ENCODE data around the gene SCUBE1. TPM values are rescaled to one million over a fixed set of nuclear protein-coding genes. Genes with fewer than 3 reads are reported as not detected.

Gene SCUBE1
- total and polyA plus RNA-seq, 3 donors from 2014 or later = 11.0 to 28.9 (median 23.5) TPM

GRCh38 chr22:43262990-43263644 lies 80.1 kb downstream of the SCUBE1 start:
- DNase-seq = no peak
- Histone ChIP-seq H3K4me1 (peaks cover 39% of the 10 kb centered on the region), H3K9me3 (no peaks in the 10 kb centered on the region), H3K4me3 (no peak overlapping the region), H3K36me3 (ENCODE audit: low read depth, missing control alignments) (no peaks in the 10 kb centered on the region), H3K27ac (no peak overlapping the region), H3K27me3 (no peaks in the 10 kb centered on the region)
- no peak for TF ChIP-seq POLR2A (IDR thresholded peaks at IDR 0.05)
- no peak for TF ChIP-seq CTCF (IDR thresholded peaks at IDR 0.05)
- 60 to 73% methylated on average over 19 of the region's 19 CpGs for WGBS, 2 donors
- intact Hi-C loops (cut with DNase I; ENCODE audit: low total_unique reads) = no loop called here

GRCh38 chr22:43260331-43261231 lies 82.6 kb downstream of the SCUBE1 start:
- DNase-seq = peak; percentile 81
- 44 to 64% methylated on average over 7 to 17 of the region's 17 CpGs for WGBS, 2 donors
- Histone ChIP-seq H3K27ac (peak overlapping the region in 1 of 2 donors; percentile 57), H3K36me3 (ENCODE audit: low read depth, missing control alignments) (no peaks in the 10 kb centered on the region), H3K4me3 (no peak overlapping the region), H3K4me1 (peaks cover 50% of the 10 kb centered on the region), H3K9me3 (no peaks in the 10 kb centered on the region), H3K27me3 (no peaks in the 10 kb centered on the region)
- intact Hi-C loops (cut with DNase I; ENCODE audit: low total_unique reads) = no loop called here
- TF ChIP-seq POLR2A (IDR thresholded peaks at IDR 0.05) (no peak), CTCF (IDR thresholded peaks at IDR 0.05) (no peak)

- no peak overlapping the region for H3K27ac ChIP-seq
- no peak for DNase-seq
- peaks cover 34% of the 10 kb centered on the region for H3K4me1 ChIP-seq
- intact Hi-C loops (cut with DNase I; ENCODE audit: low total_unique reads) = no loop called here
- no peaks in the 10 kb centered on the region for H3K36me3 ChIP-seq (ENCODE audit: low read depth, missing control alignments)
- H3K27me3 ChIP-seq = no peaks in the 10 kb centered on the region
- TF ChIP-seq POLR2A (IDR thresholded peaks at IDR 0.05) (no peak), CTCF (IDR thresholded peaks at IDR 0.05) (no peak)
- 87% methylated on average over 20 of the region's 20 CpGs; no CpG with 5 or more reads in 1 of the 2 donors for WGBS, 2 donors
- H3K4me3 ChIP-seq = no peak overlapping the region
- no peaks in the 10 kb centered on the region for H3K9me3 ChIP-seq
These were observed 85.2 kb downstream of the SCUBE1 start for GRCh38 chr22:43257961-43258360.

GRCh38 chr22:43257549-43257948 lies 85.6 kb downstream of the SCUBE1 start:
- Histone ChIP-seq H3K4me1 (peaks cover 34% of the 10 kb centered on the region), H3K36me3 (ENCODE audit: low read depth, missing control alignments) (no peaks in the 10 kb centered on the region), H3K4me3 (no peak overlapping the region), H3K9me3 (no peaks in the 10 kb centered on the region), H3K27ac (no peak overlapping the region), H3K27me3 (no peaks in the 10 kb centered on the region)
- intact Hi-C loops (cut with DNase I; ENCODE audit: low total_unique reads) = no loop called here
- 55 to 59% methylated on average over 8 to 10 of the region's 10 CpGs for WGBS, 2 donors
- TF ChIP-seq CTCF (IDR thresholded peaks at IDR 0.05) (no peak), POLR2A (IDR thresholded peaks at IDR 0.05) (no peak)
- DNase-seq = no peak
